GM13977 (cell line): ENCODE results near the gene YY1.
"Not testable (repeated sequence)": the region's sequence is repeated elsewhere in the genome, so short reads cannot be mapped to it uniquely, and the experiment has no call there.

ENCODE experiments used
- DNase-seq: peaks from one replicate; pipeline ENCODE4 v3.0.0; 2012; ENCODE audit warnings: low spot score
- CTCF ChIP-seq: IDR thresholded peaks from 2 replicates; pipeline ENCODE4 v1.5.1; 2012; ENCODE audit warnings: mild to moderate bottlenecking, control low read depth; ENCODE audit not compliant: insufficient read depth; ENCODE audit errors: extremely low read depth, missing control alignments
- in situ Hi-C: fragments of 300-500 bp; cut with MboI; formaldehyde crosslinking; loops from one replicate; pipeline ENCODE4 v1.12.0; 2022; ENCODE audit warnings: low sequenced_read_pairs, low pct_unique_long_range_greater_than_20kb, mixed read lengths, inconsistent platforms; ENCODE audit not compliant: unreplicated experiment

The YY1 gene

GRCh38 chr14:100304825-100305323, 65.9 kb downstream of the YY1 start:
- no peak for TF ChIP-seq CTCF
- DNase-seq = no peak
- in situ Hi-C loops = no loop called here

GRCh38 chr14:100305324-100306100, 66.6 kb downstream of the YY1 start:
- no peak for TF ChIP-seq CTCF
- peak; percentile 60 for DNase-seq
- in situ Hi-C loops = no loop called here

- in situ Hi-C loops = no loop called here
- DNase-seq = peak; percentile 98
Observed at GRCh38 chr14:100306101-100306997, 67.4 kb downstream of the YY1 start, which contains the start of gene SLC25A29. TSS of gene SLC25A29 (minus strand) at chr14:100306444. CDS start at chr14:100306232, 212 bp downstream.

GRCh38 chr14:100306998-100307765, 68.2 kb downstream of the YY1 start:
- no peak for DNase-seq
- TF ChIP-seq CTCF = no peak
- in situ Hi-C loops = no loop called here

More at GRCh38 chr14:100306101-100306997, 67.4 kb downstream of the YY1 start, which contains the start of gene SLC25A29:
- no peak for TF ChIP-seq CTCF

GRCh38 chr14:100307766-100308426, 69.0 kb downstream of the YY1 start:
- no peak for DNase-seq
- TF ChIP-seq CTCF = no peak
- in situ Hi-C loops = no loop called here

GRCh38 chr14:100308427-100308792, 69.5 kb downstream of the YY1 start:
- DNase-seq, in situ Hi-C loops: not testable (repeated sequence)
